Stimulated activated CD4-positive, alpha-beta T cell treated with anti-CD3 and anti-CD28 coated beads, Interleukin-15, amount 100 ng/mL, for 48 hours (primary cell): ENCODE data around the gene GIPC3.
"Not testable (repeated sequence)": the region's sequence is repeated elsewhere in the genome, so short reads cannot be mapped to it uniquely, and the experiment has no call there.

Source experiments
- DNase-seq, 2 donors: peaks; one replicate each; pipeline ENCODE4 v3.0.0-alpha.2; 2020; ENCODE audit warnings: low read depth in 2 of 2

GIPC3 gene

DNA sequence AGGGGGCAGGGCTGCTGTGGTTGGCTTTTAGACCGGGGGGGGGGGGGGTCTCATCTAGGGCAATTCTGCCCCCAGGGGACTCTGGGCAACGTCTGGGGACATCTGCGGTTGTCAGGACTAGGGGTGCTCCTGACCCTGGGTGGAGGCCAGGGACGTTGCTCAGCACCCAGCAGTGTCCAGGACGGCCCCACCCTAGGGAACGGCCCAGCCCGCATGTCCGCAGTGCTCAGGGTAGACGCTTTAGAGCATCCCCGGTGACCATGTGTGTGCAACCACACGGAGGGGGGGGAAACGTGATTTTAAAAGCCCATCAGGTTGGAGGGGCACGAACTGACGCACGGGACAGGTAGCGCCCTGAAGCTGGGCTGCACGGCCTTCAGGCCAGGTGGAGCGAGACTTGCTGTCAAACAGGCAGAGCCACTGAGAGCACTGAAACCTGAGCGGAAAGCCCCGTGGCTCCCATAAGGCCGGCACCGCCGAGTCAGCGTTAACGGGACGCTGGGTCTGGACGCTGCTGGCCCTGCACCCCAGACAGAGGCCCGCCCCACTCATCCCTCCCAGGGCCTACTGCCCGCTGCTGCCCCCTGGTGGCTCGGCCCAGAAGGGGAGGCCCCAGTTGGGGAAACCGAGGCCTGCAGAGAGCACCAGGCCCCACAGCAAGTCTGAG, 33.0 kb downstream of the GIPC3 start:
- peak in 1 of 2 donors; percentile 41 for DNase-seq

DNA sequence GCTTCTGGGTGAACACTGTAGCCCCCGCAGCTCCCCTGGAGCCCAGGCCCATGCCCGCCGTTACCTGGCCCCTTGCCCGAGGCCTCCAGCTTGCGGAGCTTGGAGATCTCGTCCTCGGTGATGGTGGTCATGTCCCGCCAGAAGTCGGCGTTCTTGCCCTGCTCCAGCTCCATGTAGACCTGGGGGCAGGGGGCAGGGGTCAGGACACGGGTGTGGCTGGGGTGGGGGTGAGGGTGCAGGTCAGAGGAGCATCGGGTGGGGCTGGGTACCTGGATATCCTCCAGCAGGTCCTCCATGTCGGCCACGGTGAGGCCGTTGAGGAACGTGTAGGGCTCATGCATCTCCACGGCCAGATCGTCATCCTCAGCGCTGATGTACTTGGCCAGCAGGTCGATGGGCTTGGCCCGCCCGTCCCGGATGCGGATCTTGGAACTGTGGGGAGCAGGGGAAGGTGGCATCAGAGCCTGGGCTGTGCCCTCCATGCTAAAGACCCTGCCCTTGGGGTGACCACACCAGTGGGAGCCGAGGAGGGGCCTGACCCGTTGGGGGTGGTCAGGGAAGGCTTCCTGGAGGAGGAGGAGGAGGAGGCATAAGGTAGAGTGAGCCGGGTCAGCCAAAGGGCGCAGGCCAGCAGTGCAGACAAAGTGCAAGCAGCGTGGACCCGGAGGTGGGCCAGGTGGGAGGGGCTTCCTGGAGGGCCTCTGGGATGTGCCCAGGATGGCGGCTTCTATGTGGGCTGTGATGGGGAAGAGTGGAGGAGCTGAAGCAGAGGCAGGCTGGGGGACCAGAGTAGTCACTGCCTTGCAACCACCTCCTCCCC, 33.7 kb downstream of the GIPC3 start:
- no peak for DNase-seq

DNA sequence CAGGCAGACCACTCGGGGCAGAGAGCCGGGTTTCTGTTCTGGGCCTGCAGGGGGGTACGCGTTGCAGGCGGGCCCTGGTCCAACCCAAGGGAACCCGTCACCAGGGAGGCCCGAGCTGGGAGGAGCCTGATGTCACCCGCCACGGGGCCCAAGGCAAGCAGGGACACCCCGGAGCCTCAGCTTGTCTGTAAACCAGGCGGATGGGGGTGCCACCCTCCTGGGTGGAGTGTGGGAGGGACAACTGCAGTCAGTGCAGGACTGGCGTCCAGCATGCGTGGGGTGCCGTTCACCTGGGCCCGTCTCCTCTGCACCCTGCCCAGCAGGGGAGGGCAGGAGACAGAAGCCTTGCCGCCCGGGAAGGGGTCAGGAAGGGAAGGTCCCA, 34.3 kb downstream of the GIPC3 start:
- no peak for DNase-seq

DNA sequence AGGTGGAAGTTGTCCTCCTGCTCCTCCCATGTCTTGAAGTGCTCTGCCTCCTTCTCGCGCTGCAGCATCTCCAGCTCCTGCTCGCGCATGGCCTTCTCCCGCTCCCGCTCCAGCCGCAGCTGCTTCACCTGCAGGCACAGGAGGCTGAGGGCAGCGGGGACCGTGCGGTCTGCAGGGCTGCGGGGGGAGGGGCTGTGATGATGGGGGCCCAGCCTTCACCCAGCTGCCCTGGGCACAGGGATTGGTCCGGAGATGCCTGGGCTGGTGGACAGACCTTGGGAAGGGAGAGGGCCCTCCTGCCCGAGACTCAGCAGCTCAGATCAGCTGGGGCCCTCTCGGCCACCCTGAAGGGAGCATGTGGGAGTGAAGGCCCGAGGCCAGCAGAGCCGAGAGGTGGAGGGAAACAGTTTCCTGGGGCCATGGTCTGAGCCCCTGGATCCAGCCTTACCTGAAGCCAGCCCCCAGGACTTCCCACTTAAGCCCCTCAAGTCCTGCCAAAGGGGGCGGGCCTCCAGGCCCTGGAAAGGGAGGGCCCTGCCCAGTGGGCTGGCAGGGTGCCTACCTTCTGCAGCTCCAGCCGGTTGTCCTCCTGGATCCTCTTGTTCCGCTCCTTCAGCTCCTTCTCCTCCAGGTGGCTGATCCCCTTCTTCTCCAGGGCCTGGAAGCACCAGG, 35.0 kb downstream of the GIPC3 start:
- DNase-seq = no peak

DNA sequence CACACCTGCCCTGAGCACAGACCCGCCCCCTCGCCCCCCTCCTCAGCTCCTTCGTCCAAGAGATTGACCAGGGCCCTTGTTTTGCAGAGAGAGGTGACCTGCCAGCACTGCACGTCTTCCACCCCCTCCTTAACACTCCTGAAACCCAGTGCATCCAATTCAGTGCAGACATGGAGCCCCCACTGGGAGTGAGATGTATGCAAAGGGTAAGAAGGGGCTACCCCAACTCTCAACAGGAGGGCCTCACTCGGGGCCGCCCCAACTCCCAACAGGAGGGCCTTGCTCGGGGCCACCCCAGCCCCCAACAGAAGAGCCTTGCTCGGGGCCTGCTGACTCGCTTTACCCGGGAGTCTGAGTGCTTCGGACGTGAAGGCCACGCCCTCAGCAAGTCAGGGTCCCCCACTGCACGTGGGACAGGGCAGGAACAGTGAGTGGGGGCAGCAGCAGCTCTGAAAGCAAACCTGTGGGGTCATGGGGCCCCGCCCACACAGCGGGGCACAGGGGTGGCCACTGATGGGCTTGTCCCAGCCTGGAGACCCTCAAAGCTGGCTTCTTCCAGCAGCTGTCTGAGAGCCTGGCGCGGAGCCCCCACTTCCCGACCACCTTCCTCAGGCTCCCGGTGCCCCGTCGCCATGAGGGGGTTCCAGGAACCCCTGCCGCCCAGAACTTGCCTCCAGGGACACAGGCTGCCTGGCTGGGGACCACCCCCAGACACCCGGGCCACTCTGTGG, 35.7 kb downstream of the GIPC3 start:
- DNase-seq = no peak

DNA sequence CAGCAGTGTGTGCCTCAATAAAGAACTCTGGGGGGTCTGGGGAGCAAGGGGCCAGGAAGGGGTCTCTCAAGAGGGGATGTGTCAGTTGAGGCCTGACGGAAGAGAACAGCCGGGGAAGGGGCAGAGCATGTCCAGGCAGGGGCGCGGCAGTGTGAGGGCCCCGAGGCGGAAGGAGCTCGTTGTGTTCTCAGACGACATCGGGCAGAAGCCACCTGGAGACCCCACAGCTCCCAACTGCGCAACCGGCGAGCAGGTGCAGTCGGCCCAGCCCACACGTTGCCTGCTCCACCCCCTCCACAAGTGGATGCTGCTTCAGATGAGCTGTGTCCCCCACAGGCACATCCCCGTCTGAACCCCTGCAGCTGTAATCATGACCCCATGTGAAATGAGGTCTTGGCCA, 36.4 kb downstream of the GIPC3 start:
- no peak for DNase-seq

DNA sequence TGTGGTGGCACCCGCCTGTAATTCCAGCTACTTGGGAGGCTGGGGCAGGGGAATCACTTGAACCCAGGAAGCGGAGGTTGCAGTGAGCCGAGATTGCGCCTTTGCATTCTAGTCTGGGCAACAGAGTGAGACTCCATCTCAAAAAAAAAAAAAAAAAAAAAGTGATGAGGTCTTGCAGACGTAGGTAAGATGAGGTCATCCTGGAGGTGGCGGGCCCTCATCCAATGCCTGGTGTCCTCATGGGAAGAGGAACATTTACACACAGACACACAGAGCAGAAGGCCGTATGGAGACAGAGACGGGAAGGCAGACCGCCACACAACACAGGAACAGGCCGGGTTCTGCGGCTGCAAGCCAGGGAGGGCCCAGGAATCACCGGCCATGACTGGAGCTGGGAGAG, 36.9 kb downstream of the GIPC3 start:
- DNase-seq = no peak

DNA sequence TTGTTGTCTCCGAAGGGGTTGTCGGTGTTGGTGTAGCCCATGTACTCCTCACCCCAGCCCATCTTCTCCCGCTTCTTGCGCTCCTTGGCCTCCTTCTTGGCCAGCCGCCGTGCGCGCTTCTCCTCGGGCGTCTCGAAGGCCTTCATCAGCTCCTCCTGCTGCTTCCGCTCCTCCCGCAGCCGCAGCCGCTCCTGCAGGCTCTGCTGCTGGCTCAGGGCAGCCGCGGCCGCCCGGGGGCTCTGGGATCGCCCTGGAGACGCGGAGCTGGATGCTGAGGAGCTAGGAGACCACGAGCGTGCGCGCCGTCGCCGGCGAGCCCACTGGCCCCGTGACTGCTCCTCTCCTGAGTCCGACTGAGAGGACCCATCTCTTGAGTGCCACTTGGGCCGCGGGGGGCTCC, 38.4 kb downstream of the GIPC3 start:
- no peak for DNase-seq

DNA sequence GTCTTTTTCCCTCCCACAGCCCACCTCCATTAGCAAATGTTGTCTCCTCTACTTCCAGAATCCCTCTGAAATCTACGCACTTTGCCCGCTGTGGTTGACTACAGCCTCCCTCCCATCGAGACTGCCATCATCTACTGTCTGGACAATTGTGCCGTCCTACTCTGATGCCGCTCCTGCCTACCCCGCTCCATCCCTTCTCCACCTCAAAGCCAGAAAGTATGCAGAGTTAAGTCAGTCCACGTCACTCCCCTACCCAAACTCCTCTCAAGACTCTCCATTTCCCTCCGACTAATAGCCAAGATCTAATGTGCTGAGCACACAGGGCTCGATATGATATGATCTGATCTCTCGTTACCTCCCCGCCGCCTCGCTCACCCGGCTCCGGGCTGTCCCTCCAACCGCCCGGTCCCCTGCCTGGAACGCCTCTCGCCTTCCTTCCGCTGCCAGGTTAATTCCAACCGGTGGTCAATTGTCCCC, 40.8 kb downstream of the GIPC3 start:
- DNase-seq = no peak

DNA sequence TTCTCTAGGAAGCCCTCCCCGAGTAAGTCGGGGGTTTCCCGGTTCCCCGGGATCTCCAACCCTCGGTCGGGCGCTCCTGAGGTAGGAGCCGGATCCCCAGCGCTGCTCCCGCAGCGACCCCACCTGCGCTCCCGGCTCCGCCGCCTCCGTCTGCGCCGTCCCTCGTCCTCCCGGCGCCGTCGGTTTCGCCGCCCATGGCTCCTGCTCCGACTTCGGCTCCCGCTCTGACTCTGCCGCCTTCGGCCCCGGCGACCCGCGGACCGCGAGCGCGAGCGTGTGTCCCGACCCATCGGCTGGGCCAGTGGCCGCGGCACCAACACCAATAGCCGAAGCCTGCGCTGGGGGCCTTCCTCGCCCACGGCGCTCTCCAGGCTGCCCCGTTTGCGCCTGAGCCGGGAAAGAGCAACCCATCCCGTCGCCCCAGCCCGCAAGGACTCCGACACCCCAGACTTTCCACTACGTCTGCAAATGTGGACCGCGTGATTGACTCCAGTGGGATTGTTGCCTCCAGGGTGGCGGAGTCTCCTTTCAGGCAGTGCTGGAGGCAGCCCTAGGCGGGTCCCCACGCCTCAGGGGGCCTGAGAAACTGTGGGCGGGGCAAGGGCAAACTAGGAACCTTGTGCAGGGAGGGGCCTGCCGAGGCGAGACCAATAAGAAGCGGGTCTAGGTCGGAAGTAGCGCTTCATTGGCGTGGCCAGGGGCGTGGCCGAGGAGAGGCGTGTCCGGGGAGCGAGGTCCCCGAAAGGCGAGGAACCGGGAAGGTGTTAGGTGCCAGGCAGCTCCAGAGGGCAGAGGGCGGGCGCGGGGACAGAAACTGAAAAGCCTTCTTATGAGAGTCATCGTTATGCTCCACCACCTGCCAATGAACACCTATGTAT, 41.4 kb downstream of the GIPC3 start, which contains the start of gene CACTIN:
CACTIN (minus strand) TSS at position 318 of the 878 bp plus-strand sequence; CDS start at position 290, 28 bp downstream.
- DNase-seq = peak; percentile 97 to 98

DNA sequence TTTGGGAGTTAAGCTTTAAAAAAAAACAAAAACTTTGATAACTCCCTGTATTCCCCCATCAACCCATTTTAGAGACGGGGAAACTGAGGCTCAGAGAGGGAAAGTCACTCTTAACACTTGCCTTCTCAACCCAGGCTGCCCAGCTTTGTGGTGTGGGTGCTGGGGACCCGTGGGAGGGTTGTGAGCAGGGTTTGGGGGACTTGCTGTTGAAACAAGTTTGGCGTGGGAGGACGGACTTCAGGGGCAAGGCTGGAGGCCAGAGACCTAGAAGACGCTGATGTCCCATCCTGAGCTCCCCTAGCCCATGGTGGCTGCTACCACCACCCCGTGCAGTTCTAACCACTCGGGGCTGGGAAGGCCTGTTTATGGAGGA, 42.1 kb downstream of the GIPC3 start:
- no peak for DNase-seq

DNA sequence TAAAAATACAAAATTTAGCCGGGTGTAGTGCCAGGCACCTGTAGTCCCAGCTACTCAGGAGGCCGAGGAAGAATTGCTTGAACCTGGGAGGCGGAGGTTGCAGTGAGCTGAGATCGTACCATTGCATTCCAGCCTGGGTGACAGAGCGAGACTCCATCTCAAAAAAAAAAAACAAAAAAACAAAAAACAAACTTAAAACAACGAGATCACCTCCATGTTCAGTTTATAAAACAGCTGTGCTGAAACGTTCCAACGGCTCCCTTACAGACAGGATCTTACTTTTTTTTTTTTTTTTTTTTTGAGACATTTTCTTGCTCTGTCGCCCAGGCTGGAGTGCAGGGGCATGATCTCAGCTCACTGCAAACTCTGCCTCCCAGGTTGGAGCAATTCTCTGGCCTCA, 43.5 kb downstream of the GIPC3 start:
- DNase-seq = not testable (repeated sequence)

DNA sequence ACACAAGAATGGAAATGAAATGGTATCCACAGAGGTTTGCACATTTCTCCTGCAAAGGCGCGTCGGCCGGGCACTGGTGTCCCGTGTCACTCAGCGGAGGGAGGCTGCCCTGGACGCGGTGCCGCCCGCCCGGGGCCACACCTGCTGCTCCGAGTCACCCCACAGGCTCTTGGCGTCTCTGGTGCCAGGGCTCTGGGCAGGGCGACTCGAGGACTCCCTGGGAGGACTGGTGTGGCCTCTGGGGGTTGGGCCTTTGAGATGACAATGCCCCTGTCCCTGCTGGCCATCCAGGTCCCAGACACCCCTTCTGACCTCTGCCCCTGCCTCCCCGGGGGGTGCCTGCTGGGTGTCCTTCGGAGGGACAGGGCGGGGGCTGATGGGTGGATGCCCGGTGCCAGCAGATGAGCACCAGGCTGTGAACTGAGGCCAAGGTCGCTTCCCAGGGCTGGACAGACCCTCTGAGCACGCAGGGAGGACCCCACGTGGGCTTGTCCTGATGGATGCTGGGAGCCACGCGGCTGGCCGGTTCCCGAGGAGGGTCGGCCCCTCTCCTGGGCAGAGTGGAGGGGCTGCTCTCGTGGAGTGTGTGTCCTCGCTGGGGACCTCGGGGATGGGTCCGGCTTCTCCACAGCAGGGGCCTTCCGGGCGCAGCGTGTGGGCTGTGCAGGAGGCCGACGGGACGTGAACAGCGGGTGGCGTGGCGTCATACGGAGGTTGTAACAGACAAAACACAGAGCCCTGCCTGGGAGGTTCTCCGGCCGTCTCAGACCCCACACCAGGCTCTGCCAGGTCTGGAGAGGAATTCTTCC, 46.0 kb downstream of the GIPC3 start:
- no peak for DNase-seq

DNA sequence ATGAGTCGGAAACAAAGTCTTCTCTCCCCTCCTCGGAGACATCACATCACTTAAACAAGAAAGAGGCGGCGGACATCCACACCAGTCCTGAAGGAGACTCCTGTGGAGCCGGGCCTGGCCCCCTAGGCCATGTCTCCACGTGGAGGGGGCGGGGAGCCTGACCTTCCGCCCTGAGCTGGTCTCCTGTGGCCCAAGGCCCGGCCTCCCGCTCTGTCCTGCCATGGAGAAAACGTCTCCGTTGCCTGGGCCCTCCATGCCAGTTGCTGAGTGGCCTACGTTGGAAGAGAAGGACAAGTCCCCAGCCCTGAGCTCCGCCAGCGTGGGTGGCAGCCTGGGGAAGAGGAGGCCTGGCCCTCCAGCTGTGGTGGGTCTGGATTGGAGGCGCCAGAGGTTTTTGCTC, 46.8 kb downstream of the GIPC3 start:
- no peak for DNase-seq

DNA sequence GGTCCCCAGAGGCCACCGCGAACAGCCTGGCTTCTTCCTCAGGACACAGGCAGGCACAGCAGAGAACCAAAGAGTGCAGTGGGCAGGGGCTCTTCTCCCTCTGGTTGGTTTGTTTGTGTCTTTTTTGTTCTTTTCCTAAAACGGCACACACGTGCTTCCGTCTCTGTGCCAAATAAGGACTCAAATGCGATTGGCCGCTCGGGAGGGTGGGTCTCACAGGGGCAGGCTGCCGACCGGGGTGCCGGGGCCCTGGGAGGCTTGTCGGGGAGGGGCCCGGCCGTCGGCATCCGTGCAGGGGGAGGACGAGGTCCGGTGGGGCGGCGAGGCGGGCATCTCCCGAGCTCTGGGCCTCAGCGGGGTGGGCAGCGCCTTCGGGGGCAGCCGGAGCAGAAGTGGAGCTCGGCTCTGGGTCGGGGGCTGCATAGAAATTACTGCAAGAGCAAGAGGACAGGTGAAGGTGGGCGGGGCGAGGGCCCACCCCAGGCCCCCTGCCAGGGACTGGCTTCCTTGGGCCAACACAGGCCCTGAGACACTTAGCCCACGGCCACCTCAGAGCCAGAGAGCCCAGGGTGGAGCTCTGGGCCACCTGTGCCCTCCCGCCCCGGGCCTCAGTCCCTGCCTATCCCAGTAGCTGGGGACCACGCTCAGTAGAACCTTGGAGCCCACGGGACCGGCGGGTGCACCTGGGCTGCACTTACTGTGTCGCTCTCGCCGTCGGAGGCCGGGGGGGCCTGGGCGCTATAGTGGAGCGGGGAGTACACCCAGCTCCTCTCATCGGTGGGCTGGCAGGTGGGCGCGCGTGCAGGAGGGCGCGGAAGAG, 47.7 kb downstream of the GIPC3 start:
- no peak for DNase-seq

DNA sequence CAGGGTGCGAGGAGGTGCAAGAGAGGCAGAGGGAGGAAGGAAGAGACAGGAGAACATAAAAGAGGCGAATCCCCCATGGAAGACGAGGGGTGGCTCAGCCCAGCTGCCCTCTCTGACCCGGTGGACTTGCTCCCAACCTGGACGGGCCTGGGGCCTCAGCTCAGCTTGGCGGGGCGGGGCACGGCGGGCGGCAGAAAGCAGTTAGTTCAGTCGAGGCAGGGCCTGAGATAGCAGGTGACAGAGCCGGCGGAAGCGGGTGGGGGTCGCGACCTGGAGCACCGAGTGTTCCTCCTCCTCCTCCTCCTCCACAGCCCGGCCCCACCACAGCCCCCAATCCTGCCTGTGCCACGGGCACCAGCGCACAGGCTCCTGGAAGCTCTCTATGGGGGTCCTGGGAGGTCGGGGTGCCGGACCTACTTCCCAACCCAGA, 48.3 kb downstream of the GIPC3 start:
- no peak for DNase-seq

DNA sequence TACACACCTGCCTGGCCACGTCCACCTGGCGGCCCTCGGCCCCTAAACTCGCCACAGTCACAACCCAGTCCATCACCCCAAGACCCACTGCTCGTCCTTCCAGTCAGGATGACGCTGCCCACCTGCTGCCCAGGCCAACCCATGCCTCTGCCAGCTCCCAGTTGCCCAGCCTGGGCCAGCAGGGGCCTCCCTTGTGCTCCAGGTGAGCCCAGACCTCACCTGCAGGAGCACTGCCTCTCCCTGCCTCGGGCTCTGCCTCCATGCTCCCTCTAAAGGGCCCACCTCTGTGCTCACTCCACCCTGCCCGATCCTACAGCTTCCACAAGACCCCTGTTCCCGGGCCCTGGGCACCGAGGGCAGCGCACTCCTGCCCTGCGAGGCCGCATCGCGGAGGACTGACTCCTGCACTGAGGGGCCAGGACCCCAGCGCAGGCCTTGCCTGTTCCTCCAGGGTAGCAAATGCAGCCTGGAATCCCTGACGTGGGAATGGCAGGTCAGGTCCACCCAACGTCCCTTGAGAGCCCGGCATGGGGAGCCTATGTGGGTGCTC, 49.3 kb downstream of the GIPC3 start:
- no peak for DNase-seq

DNA sequence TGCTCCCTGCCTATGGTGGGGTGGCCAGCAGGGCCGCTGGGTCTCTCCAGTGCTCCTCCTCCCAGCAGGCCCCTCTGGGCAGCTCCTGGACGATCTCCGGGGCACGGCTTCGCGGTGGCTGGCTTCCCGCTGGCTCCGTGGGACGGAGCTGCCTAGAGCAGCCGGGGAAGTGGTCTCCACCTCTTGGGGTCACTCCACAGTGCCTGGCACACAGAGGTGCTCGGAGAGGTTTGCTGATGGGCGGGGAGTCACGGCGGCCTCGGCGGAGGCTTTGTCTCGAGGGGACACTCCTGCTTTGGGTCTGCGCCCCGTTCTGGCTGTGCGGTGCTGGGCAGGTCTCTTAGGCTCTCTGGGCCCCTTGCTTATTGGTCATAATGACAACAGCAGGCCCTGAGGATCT, 51.2 kb downstream of the GIPC3 start:
- DNase-seq = no peak

DNA sequence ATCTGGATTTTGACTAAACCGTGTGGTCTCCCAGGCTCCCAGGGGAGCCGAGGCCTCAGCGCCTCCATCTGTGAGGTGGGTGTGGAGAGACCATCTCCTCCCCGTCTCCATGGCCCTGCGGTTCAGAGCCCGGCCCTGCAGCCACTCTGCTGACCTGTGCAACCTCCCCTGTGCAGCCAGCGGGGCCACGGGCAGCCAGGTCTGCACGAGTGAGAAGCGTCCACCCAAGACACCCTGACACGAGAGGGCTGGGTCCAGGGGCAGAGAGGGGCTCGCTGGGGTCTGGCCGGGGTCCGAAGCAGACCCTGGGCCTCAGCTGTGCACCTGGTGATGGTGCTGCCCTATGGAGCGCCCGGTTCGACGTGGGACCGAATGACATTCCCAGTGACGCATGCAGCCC, 51.7 kb downstream of the GIPC3 start:
- no peak for DNase-seq
